Uterus (tissue), 2 donors: Measurements from ENCODE around the gene NUDT3.

Experiments
- CTCF ChIP-seq, 4 experiments: fragments of 200-600 bp in 2 of 4; fragments of 450-650 bp in 2 of 4; sonication (generic) in 2 of 4; IDR thresholded peaks; one replicate each; pipeline ENCODE4 v1.5.1; 2016 to 2019; ENCODE audit warnings: antibody characterized with exemption in 4 of 4, mild to moderate bottlenecking in 2 of 4, moderate library complexity in 1 of 4
- POLR2A ChIP-seq, 2 donors: fragments of 450-650 bp; IDR thresholded peaks; one replicate each; pipeline ENCODE4 v1.6.1; 2016; ENCODE audit warnings: antibody characterized with exemption in 2 of 2, mild to moderate bottlenecking in 1 of 2, moderate library complexity in 1 of 2

- no peak for TF ChIP-seq CTCF (IDR thresholded peaks at IDR 0.05)
- TF ChIP-seq POLR2A (IDR thresholded peaks at IDR 0.05) = no peak
Measured at GRCh38 chr6:34230653-34231371, 161.7 kb downstream of the NUDT3 start.
